Measurements from ENCODE around the gene KIF6.

GRCh38 chr6:39292637-39293036 is 432.6 kb downstream of the KIF6 start:
- TF ChIP-seq CTCF (IDR thresholded peaks at IDR 0.05) (no peak), POLR2AphosphoS5 (IDR thresholded peaks at IDR 0.05) (no peak), POLR2A (IDR thresholded peaks at IDR 0.05; ENCODE audit: low read depth) (no peak), EP300 (IDR thresholded peaks at IDR 0.05) (no peak)

Measured in esophagus muscularis mucosa (tissue), 4 donors.